Measurements from ENCODE around the gene TNN. TPM values are rescaled to one million over a fixed set of nuclear protein-coding genes. Genes with fewer than 3 reads are reported as not detected.
A peak's percentile ranks its signal among the peaks of the same experiment; 100 is the strongest.
"Not testable (repeated sequence)": the region's sequence is repeated elsewhere in the genome, so short reads cannot be mapped to it uniquely, and the experiment has no call there.

Gene TNN, protein sequence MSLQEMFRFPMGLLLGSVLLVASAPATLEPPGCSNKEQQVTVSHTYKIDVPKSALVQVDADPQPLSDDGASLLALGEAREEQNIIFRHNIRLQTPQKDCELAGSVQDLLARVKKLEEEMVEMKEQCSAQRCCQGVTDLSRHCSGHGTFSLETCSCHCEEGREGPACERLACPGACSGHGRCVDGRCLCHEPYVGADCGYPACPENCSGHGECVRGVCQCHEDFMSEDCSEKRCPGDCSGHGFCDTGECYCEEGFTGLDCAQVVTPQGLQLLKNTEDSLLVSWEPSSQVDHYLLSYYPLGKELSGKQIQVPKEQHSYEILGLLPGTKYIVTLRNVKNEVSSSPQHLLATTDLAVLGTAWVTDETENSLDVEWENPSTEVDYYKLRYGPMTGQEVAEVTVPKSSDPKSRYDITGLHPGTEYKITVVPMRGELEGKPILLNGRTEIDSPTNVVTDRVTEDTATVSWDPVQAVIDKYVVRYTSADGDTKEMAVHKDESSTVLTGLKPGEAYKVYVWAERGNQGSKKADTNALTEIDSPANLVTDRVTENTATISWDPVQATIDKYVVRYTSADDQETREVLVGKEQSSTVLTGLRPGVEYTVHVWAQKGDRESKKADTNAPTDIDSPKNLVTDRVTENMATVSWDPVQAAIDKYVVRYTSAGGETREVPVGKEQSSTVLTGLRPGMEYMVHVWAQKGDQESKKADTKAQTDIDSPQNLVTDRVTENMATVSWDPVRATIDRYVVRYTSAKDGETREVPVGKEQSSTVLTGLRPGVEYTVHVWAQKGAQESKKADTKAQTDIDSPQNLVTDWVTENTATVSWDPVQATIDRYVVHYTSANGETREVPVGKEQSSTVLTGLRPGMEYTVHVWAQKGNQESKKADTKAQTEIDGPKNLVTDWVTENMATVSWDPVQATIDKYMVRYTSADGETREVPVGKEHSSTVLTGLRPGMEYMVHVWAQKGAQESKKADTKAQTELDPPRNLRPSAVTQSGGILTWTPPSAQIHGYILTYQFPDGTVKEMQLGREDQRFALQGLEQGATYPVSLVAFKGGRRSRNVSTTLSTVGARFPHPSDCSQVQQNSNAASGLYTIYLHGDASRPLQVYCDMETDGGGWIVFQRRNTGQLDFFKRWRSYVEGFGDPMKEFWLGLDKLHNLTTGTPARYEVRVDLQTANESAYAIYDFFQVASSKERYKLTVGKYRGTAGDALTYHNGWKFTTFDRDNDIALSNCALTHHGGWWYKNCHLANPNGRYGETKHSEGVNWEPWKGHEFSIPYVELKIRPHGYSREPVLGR (N-terminal part only)
- total RNA-seq: under 1 TPM in 1 of 3 donors, not detected in 2; 0.06 TPM
- long read RNA-seq, donor 1: 0 reads
- long read RNA-seq, donor 2: 0 reads

DNA sequence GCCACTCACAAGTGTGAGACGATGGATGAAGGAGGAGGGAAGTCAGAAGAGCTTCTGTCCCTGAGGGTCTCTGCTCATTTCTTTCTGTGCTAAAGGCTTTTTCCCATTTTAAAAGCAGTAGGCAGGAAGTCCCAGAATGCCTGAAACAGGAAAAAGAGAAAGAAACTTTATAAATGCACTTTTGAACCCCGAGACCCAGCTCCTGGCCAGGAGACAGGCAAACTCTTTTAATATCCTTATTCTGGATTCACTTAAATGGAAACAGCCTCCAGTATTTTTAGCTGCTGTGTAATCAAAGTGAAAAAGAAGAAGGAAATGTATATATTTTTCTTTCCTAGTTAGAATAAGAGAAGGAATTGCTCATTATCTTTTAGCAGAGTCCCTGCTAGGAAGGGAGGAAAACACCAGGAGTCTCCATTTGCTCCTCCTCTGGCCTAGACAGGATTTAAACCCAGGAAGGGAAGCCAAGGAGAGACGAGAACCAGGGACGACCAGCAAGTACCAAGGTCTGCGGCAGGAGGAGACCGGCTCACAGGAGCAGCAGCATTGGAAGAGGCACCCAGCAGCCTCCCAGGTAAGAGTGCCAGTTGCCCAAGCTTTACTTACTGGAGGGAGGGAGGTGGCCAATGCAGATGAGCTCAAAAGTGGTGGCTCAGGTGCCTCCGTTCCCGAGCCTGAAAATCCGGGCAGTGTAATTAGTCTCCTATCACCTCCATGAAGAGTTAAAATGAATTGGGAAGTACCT lies at the start of gene TNN:
Gene TNN (plus strand): TSS at position 472 of the 745 bp plus-strand sequence. CDS start 9,586 bp downstream, outside the sequence.
- intact Hi-C loops (cut with DNase I, micrococcal nuclease): no loop called here

DNA sequence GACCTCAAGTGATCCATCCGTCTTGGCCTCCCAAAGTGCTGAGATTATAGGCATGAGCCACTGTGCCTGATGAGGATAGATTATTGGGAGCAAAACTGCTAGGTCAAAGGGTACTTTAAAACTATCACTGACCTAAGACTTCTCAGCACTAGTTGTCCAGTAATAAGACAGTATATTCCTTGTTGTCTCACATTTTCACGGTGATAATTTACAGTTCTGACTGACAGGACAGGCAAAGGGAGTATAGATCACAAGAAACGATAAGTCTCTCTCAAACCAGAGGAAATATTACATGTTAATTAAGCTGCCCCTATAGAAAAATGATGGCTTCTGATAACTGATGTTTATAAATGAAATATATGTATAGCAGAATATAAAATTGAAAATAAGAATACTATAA lies 48.1 kb upstream of the TNN start:
- DNase-seq: no peak
- intact Hi-C loops (cut with DNase I, micrococcal nuclease): no loop called here
- Histone ChIP-seq H3K9me3 (no peaks in the 10 kb centered on the region), H3K36me3 (ENCODE audit: low read depth) (no peaks in the 10 kb centered on the region), H3K4me3 (no peak overlapping the region), H3K4me1 (ENCODE audit: low read depth) (no peaks in the 10 kb centered on the region)
- ATAC-seq: no peak
- TF ChIP-seq, protein P1, sequence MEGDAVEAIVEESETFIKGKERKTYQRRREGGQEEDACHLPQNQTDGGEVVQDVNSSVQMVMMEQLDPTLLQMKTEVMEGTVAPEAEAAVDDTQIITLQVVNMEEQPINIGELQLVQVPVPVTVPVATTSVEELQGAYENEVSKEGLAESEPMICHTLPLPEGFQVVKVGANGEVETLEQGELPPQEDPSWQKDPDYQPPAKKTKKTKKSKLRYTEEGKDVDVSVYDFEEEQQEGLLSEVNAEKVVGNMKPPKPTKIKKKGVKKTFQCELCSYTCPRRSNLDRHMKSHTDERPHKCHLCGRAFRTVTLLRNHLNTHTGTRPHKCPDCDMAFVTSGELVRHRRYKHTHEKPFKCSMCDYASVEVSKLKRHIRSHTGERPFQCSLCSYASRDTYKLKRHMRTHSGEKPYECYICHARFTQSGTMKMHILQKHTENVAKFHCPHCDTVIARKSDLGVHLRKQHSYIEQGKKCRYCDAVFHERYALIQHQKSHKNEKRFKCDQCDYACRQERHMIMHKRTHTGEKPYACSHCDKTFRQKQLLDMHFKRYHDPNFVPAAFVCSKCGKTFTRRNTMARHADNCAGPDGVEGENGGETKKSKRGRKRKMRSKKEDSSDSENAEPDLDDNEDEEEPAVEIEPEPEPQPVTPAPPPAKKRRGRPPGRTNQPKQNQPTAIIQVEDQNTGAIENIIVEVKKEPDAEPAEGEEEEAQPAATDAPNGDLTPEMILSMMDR (IDR thresholded peaks at IDR 0.05): no peak

More for the DNA sequence above, at the start of gene TNN:
- no peaks in the 10 kb centered on the region for H3K9me3 ChIP-seq
- no peaks in the 10 kb centered on the region for H3K4me1 ChIP-seq (ENCODE audit: low read depth)
- DNase-seq (no peak), ATAC-seq (no peak)
- H3K4me3 ChIP-seq: no peak within 1 kb of the TSS
- TF ChIP-seq, protein P1 (IDR thresholded peaks at IDR 0.05): no peak
- no peaks in the 10 kb centered on the region for H3K36me3 ChIP-seq (ENCODE audit: low read depth)

DNA sequence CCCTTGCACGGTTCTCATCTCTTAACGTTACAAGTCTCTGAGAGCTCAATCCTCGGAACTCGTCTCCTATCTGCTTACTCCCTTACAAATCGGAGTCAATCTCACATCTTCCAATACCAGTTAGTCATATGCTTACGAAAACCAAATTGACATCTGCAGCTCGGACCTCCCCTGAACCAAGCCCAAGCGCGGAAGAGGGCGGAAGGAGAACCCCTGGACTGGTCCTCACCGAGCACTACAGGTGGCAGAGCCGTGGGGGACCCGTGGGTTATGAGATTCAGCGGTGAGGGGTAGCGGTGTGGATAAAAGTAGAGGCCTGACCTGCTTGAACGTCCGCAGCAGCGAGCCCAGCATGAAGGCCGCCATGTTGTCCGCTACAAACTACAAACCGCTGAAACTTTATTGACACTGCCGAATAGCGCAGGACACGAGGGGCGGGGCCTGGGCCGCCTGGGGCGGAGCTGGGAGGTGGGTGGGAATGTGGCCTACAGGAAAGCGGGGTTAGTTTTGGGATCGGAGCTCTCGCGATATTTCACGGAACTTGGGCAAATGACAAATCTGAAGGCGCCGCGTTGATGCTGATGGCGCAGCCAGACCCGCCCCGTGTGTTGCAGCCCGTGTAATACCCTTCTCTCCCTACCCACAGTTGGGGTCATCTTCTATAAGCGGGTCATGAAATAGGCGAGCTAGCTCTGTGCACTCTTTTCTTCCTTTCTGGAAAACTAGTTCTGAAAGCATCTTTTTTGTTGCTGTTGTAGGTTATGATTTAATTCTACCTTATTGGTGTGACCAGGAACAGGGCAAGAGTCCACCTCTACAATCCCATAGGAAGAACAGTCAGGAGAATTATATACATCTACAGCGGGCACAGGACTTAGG lies 44.4 kb upstream of the TNN start, which contains the start of gene MRPS14:
Gene MRPS14 (minus strand): TSS at position 383 of the 879 bp plus-strand sequence. CDS start 17 bp downstream, at position 366.
- no peaks in the 10 kb centered on the region for H3K9me3 ChIP-seq
- peak within 1 kb of the TSS; percentile 48 for H3K4me3 ChIP-seq
- TF ChIP-seq, protein P1 (IDR thresholded peaks at IDR 0.05): no peak
- H3K4me1 ChIP-seq (ENCODE audit: low read depth): no peaks in the 10 kb centered on the region
- H3K36me3 ChIP-seq (ENCODE audit: low read depth): no peaks in the 10 kb centered on the region
- intact Hi-C loops (cut with DNase I, micrococcal nuclease): no loop called here
- peak; percentile 98 to 99 (median 99) for DNase-seq
- peak; percentile 100 for ATAC-seq

DNA sequence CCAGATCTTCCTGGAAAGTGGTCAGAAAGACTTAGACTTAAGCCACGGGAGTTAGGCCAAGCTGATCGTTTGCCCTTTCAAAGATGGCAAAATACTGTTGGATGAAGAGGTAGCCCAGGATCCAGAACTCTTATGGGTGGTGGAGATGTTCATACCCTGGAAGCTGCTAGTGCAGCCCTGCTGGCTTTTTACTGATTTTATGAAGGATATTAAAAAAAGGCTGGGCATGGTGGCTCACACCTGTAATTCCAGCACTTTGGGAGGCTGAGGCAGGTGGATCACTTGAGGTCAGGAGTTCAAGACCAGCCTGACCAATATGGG lies 43.8 kb upstream of the TNN start:
- DNase-seq; H3K9me3 ChIP-seq; H3K36me3 ChIP-seq (ENCODE audit: low read depth); H3K4me1 ChIP-seq (ENCODE audit: low read depth); H3K4me3 ChIP-seq; intact Hi-C loops (cut with DNase I, micrococcal nuclease); ATAC-seq: not testable (repeated sequence)

- TF ChIP-seq, protein P1 (IDR thresholded peaks at IDR 0.05): no peak
- ATAC-seq: no peak
- intact Hi-C loops (cut with DNase I, micrococcal nuclease): no loop called here
Observed at GRCh38 chr1:175024773-175025172, 42.9 kb upstream of the TNN start.

More at GRCh38 chr1:175024773-175025172, 42.9 kb upstream of the TNN start:
- DNase-seq: no peak
- Histone ChIP-seq H3K4me1 (ENCODE audit: low read depth) (no peaks in the 10 kb centered on the region), H3K9me3 (no peaks in the 10 kb centered on the region), H3K36me3 (ENCODE audit: low read depth) (no peaks in the 10 kb centered on the region), H3K4me3 (no peak overlapping the region)

All from mucosa of descending colon (tissue), 3 donors.